Mammary epithelial cell (primary cell): ENCODE measurements around the gene ARID4A.
"Not testable (repeated sequence)": the region's sequence is repeated elsewhere in the genome, so short reads cannot be mapped to it uniquely, and the experiment has no call there.

Experiments used
- EZH2 ChIP-seq: IDR thresholded peaks from 2 replicates; pipeline ENCODE4 v1.6.1; 2012; ENCODE audit warnings: low read length, inconsistent platforms, borderline replicate concordance
- TF ChIP-seq, protein P1 (sequence below), 2 donors: IDR thresholded peaks in 1 of 2; conservative IDR thresholded peaks in 1 of 2; 2 replicates each; pipeline ENCODE4 v1.5.1; 2011 to 2012; ENCODE audit warnings: inconsistent platforms in 2 of 2, low read length in 2 of 2, mild to moderate bottlenecking in 2 of 2, control low read depth in 1 of 2, low read depth in 1 of 2; ENCODE audit not compliant: insufficient read depth in 1 of 2; ENCODE audit errors: extremely low read depth in 1 of 2

- TF ChIP-seq, protein P1, sequence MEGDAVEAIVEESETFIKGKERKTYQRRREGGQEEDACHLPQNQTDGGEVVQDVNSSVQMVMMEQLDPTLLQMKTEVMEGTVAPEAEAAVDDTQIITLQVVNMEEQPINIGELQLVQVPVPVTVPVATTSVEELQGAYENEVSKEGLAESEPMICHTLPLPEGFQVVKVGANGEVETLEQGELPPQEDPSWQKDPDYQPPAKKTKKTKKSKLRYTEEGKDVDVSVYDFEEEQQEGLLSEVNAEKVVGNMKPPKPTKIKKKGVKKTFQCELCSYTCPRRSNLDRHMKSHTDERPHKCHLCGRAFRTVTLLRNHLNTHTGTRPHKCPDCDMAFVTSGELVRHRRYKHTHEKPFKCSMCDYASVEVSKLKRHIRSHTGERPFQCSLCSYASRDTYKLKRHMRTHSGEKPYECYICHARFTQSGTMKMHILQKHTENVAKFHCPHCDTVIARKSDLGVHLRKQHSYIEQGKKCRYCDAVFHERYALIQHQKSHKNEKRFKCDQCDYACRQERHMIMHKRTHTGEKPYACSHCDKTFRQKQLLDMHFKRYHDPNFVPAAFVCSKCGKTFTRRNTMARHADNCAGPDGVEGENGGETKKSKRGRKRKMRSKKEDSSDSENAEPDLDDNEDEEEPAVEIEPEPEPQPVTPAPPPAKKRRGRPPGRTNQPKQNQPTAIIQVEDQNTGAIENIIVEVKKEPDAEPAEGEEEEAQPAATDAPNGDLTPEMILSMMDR (conservative IDR thresholded peaks at IDR 0.05 in 1 of 2, IDR thresholded peaks at IDR 0.05 in 1 of 2; ENCODE audit: extremely low read depth in 1 of 2, insufficient read depth in 1 of 2, low read depth in 1 of 2, low read length in 2 of 2) = not testable (repeated sequence)
- not testable (repeated sequence) for TF ChIP-seq EZH2
These were observed 118.6 kb downstream of the ARID4A start for GRCh38 chr14:58416934-58417333.
